Neural crest cell (in vitro differentiated cells): ENCODE data around the gene HS6ST1. TPM values are rescaled to one million over a fixed set of nuclear protein-coding genes. Genes with fewer than 3 reads are reported as not detected.
A peak's percentile ranks its signal among the peaks of the same experiment; 100 is the strongest.

Source experiments
- DNase-seq: peaks from one replicate; pipeline ENCODE4 v3.0.0; 2021; ENCODE audit warnings: low read depth, mixed read lengths, low spot score
- H3K27ac Mint-ChIP-seq: one replicate; pipeline ENCODE4 v1.8.0; 2021; ENCODE audit warnings: mild to moderate bottlenecking, mixed read lengths; ENCODE audit not compliant: unreplicated experiment
- H3K27me3 Mint-ChIP-seq: 2 replicates; pipeline ENCODE4 v1.8.0; 2021; ENCODE audit warnings: low read depth, mild to moderate bottlenecking, mixed read lengths
- H3K36me3 Mint-ChIP-seq: 2 replicates; pipeline ENCODE4 v1.8.0; 2021; ENCODE audit warnings: low read depth, mild to moderate bottlenecking, mixed read lengths
- H3K4me1 Mint-ChIP-seq: 2 replicates; pipeline ENCODE4 v1.8.0; 2021; ENCODE audit warnings: mixed read lengths
- H3K4me3 Mint-ChIP-seq: one replicate; pipeline ENCODE4 v1.8.0; 2021; ENCODE audit warnings: mild to moderate bottlenecking, mixed read lengths
- H3K9me3 Mint-ChIP-seq: 2 replicates; pipeline ENCODE4 v1.8.0; 2021; ENCODE audit warnings: mixed read lengths
- CTCF ChIP-seq: fragments of 200-600 bp; sonication (generic); conservative IDR thresholded peaks from 2 replicates; pipeline ENCODE4 v1.5.0; 2021; ENCODE audit warnings: antibody characterized with exemption, mild to moderate bottlenecking
- total RNA-seq: library from RNA; stranded (reverse); gene quantifications from 2 replicates; pipeline ENCODE4 v1.2.1, GENCODE V29; 2021

Gene HS6ST1
- total RNA-seq, 1 donor from 2014 or later: 39.8 TPM

- no peak for TF ChIP-seq CTCF
- no peak for DNase-seq
- Mint-ChIP-seq H3K27me3 (peaks cover 5% of the 10 kb centered on the region), H3K4me3 (peak overlapping the region; percentile 32), H3K36me3 (no peaks in the 10 kb centered on the region), H3K9me3 (no peaks in the 10 kb centered on the region), H3K4me1 (peaks cover 13% of the 10 kb centered on the region), H3K27ac (no peak overlapping the region)
Observed at GRCh38 chr2:128237081-128237534, 81.6 kb downstream of the HS6ST1 start.

DNA sequence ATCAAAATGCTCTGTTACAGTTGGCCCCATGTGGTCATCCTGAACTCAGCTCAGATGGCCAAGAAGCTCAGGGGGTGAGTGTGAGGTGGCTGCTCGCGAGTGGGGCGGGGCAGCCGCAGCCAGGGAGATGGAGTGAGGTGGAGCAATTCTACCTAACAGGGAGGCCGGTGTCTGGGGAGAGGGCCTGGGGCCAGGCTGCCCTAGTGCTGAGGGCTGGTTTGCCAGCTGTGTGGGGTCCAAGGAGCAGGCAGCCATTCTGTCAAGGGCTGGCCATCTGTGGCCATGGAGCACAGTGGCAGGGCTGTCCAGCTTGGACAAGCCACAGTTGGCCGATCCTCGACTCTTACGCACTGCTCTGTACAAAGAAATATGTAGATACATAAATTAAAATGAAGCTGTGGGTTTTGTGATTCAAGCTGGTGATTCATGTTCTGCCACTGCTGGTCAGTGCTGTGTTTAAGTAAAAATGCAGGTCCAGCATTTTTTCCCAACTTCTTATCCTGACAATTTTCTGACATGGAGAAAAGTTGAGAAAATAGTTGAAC is 82.1 kb downstream of the HS6ST1 start:
- H3K4me1 Mint-ChIP-seq: peaks cover 13% of the 10 kb centered on the region
- H3K9me3 Mint-ChIP-seq: no peaks in the 10 kb centered on the region

DNA sequence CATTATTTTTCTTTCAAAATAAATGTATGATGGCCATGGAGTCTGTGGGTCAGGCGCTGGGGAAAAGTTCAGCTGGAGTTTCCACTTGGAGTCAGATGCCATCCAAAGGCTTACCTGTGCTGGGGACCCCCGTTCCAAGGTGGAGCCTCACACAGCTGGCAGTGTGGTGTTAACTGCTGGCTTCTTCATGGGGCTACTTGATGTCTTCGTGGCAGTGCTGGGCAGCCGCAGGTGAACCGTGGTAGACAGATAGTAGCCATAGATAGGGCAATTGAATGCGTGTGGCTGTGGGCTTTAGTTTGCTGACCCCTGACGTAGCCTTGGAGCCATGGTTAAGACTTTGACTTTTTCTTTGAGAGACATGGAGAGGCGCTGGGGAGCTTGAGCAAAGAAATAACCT is 83.1 kb downstream of the HS6ST1 start:
- Mint-ChIP-seq H3K4me3 (no peak overlapping the region), H3K27me3 (peaks cover 8% of the 10 kb centered on the region), H3K4me1 (peaks cover 13% of the 10 kb centered on the region), H3K27ac (no peak overlapping the region), H3K36me3 (no peaks in the 10 kb centered on the region), H3K9me3 (no peaks in the 10 kb centered on the region)
- no peak for TF ChIP-seq CTCF
- no peak for DNase-seq

More for the DNA sequence above, 82.1 kb downstream of the HS6ST1 start:
- no peak for TF ChIP-seq CTCF
- no peak for DNase-seq
- H3K4me3 Mint-ChIP-seq: peak overlapping the region; percentile 52
- no peak overlapping the region for H3K27ac Mint-ChIP-seq
- H3K36me3 Mint-ChIP-seq: no peaks in the 10 kb centered on the region
- H3K27me3 Mint-ChIP-seq: peaks cover 5% of the 10 kb centered on the region

- DNase-seq: no peak
- H3K9me3 Mint-ChIP-seq: no peaks in the 10 kb centered on the region
- no peak overlapping the region for H3K27ac Mint-ChIP-seq
- no peaks in the 10 kb centered on the region for H3K36me3 Mint-ChIP-seq
- H3K27me3 Mint-ChIP-seq: peaks cover 8% of the 10 kb centered on the region
- H3K4me1 Mint-ChIP-seq: peaks cover 13% of the 10 kb centered on the region
- H3K4me3 Mint-ChIP-seq: peak overlapping the region; percentile 69
- TF ChIP-seq CTCF: no peak
Observed at GRCh38 chr2:128234613-128235012, 84.1 kb downstream of the HS6ST1 start.

GRCh38 chr2:128233790-128234395 is 84.8 kb downstream of the HS6ST1 start:
- peaks cover 13% of the 10 kb centered on the region for H3K4me1 Mint-ChIP-seq

More at GRCh38 chr2:128233790-128234395, 84.8 kb downstream of the HS6ST1 start:
- DNase-seq: no peak
- H3K9me3 Mint-ChIP-seq: no peaks in the 10 kb centered on the region
- no peak for TF ChIP-seq CTCF
- peaks cover 8% of the 10 kb centered on the region for H3K27me3 Mint-ChIP-seq
- H3K36me3 Mint-ChIP-seq: no peaks in the 10 kb centered on the region
- H3K4me3 Mint-ChIP-seq: peak overlapping the region; percentile 89
- no peak overlapping the region for H3K27ac Mint-ChIP-seq
